ENCODE measurements around the gene MBD3L5. TPM values are rescaled to one million over a fixed set of nuclear protein-coding genes. Genes with fewer than 3 reads are reported as not detected.
"Not testable (repeated sequence)": the region's sequence is repeated elsewhere in the genome, so short reads cannot be mapped to it uniquely, and the experiment has no call there.

MBD3L5 gene
- total RNA-seq (not detected), polyA plus RNA-seq (not detected)
- long read RNA-seq, donor 1, result 0 reads
- long read RNA-seq, donor 2, result 0 reads
- long read RNA-seq, donor 3, result 0 reads

DNA sequence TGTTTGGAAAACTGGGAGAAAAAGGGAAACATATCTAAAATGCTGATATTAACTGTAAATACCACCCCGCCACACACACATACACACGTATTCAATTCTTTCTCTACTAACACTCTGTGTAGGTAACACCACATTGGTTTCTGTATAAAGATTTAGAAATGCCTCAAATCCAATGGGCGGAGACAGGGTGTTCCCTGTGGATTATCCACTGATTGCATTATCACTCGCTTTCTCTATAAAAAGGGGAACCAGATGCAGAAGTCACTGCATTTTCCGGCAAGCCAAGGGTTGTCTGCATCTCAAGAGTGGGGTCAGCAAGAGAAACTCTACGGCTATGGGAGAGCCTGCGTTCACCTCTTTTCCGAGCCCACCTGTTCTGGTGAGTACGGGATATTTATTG is at the start of gene MBD3L5:
Gene MBD3L5 (plus strand): TSS at position 301 of the 400 bp plus-strand sequence. CDS start 34 bp downstream, at position 335.
- ATAC-seq; H3K9me3 ChIP-seq; intact Hi-C loops (cut with DNase I): not testable (repeated sequence)

DNA sequence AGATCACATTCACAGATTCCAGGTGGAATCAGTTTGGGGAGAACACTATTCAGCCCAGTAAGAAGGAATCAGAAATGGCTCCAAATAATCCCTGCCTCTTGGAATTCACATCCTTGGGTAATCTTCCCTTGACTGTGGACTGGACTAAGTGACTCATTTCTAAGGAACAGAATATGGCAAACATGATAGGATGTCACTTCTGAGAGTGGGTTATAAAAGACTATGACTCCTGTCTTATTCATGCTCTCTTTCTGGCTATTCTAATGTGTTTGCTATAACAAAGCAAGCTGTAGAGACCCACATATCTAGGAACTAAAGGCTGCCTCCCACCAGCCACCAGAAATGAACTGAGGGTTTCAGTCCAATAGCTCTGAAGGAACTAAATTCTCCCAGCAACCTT is 46.9 kb upstream of the MBD3L5 start:
- DNase-seq (no peak), ATAC-seq (no peak)
- intact Hi-C loops (cut with DNase I), result no loop called here
- Histone ChIP-seq H3K4me1 (no peaks in the 10 kb centered on the region), H3K27me3 (peaks cover 0 to 4% (median 0%) of the 10 kb centered on the region in 9 donors), H3K9me3 (peaks cover 0 to 38% (median 20%) of the 10 kb centered on the region in 12 donors), H3K4me3 (no peak overlapping the region), H3K36me3 (no peaks in the 10 kb centered on the region), H3K27ac (no peak overlapping the region)
- TF ChIP-seq POLR2A (IDR thresholded peaks at IDR 0.05), result no peak
- TF ChIP-seq, protein P1, sequence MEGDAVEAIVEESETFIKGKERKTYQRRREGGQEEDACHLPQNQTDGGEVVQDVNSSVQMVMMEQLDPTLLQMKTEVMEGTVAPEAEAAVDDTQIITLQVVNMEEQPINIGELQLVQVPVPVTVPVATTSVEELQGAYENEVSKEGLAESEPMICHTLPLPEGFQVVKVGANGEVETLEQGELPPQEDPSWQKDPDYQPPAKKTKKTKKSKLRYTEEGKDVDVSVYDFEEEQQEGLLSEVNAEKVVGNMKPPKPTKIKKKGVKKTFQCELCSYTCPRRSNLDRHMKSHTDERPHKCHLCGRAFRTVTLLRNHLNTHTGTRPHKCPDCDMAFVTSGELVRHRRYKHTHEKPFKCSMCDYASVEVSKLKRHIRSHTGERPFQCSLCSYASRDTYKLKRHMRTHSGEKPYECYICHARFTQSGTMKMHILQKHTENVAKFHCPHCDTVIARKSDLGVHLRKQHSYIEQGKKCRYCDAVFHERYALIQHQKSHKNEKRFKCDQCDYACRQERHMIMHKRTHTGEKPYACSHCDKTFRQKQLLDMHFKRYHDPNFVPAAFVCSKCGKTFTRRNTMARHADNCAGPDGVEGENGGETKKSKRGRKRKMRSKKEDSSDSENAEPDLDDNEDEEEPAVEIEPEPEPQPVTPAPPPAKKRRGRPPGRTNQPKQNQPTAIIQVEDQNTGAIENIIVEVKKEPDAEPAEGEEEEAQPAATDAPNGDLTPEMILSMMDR (IDR thresholded peaks at IDR 0.05), result no peak

More for the DNA sequence above, at the start of gene MBD3L5:
- H3K4me3 ChIP-seq, DNase-seq, H3K4me1 ChIP-seq, H3K36me3 ChIP-seq, H3K27ac ChIP-seq, H3K27me3 ChIP-seq: not testable (repeated sequence)
- WGBS, 4 donors, result no CpG with 5 or more reads among the region's 9 CpGs

DNA sequence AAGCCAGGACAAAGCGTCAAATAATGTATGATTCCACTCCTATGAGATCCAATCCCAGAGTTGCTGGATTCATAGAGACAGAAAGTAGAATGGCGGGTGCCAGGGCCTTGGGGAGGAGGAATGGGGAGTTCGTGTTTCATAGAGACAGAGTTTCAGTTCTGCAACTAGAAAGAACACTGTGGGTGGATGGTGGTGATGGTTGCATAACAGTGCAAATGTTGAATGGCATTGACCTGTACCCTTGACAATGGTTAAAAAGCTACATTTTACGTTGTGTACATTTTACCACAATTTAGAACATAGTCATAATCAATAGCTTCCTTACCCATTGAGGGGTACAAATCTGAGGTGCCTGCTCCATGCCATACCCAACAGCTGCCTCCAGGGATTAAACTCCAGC is 42.5 kb upstream of the MBD3L5 start:
- DNase-seq (no peak), ATAC-seq (no peak)
- TF ChIP-seq, protein P1 (IDR thresholded peaks at IDR 0.05), result no peak
- no peak for TF ChIP-seq POLR2A (IDR thresholded peaks at IDR 0.05)
- WGBS, 4 donors, result 47 to 57% (median 48%) methylated on average over 4 of the region's 4 CpGs
- H3K27me3 ChIP-seq, result peaks cover 0 to 4% (median 0%) of the 10 kb centered on the region in 9 donors
- peaks cover 0 to 36% (median 18%) of the 10 kb centered on the region in 12 donors for H3K9me3 ChIP-seq
- no peak overlapping the region for H3K27ac ChIP-seq
- intact Hi-C loops (cut with DNase I), result no loop called here
- no peaks in the 10 kb centered on the region for H3K4me1 ChIP-seq
- no peak overlapping the region for H3K4me3 ChIP-seq
- H3K36me3 ChIP-seq, result no peaks in the 10 kb centered on the region

DNA sequence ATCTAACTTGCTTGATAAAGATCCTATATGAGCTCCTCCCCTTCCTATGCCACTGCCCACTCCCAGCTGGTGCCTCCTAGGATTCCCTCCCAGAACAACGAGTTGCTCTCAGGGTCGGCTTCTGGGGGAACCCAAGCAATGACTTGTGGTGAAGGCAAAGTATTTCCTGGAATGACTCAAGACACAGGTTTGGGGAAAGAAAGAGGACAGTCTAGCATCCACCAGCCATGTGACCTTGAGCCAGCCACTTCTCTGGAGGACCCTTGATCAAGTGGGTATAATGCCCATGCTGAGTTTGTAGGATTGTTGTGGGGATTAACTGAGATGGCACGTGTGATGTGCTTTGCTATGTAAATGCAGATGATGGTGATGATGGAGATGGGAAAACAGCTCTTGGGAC is 42.1 kb upstream of the MBD3L5 start:
- TF ChIP-seq, protein P1 (IDR thresholded peaks at IDR 0.05), result no peak
- no peak for TF ChIP-seq POLR2A (IDR thresholded peaks at IDR 0.05)
- WGBS, 4 donors, result 42 to 57% (median 51%) methylated on average over 3 of the region's 3 CpGs
- H3K27me3 ChIP-seq, result peaks cover 0 to 4% (median 0%) of the 10 kb centered on the region in 9 donors
- no peak overlapping the region for H3K27ac ChIP-seq
- no peaks in the 10 kb centered on the region for H3K4me1 ChIP-seq
- no peaks in the 10 kb centered on the region for H3K36me3 ChIP-seq
- ATAC-seq (no peak), DNase-seq (no peak)
- H3K4me3 ChIP-seq, result no peak overlapping the region
- intact Hi-C loops (cut with DNase I), result no loop called here
- peaks cover 0 to 33% (median 17%) of the 10 kb centered on the region in 12 donors for H3K9me3 ChIP-seq

DNA sequence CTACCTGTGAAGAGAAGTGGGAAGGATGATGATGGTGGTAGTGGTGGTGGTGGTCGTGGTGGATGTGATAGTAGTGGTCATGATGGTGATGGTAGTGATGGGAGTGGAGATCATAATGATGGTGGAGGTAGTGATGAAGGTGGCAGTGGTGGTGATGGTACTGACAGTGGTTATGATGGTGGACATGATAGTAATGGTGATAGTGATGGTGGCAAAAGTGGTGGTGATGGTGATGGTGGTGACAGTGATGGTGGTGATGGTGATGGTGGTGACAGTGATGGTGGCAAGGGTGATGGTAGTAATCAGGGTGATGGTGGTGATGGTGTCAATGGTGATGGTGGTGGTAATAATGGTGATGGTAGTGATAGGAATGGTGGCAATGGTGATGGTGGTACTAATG is 35.3 kb upstream of the MBD3L5 start:
- Histone ChIP-seq H3K4me1 (peaks cover 0 to 15% (median 0%) of the 10 kb centered on the region in 12 donors), H3K27me3 (no peaks in the 10 kb centered on the region), H3K27ac (no peak overlapping the region), H3K4me3 (no peak overlapping the region), H3K9me3 (no peaks in the 10 kb centered on the region), H3K36me3 (no peaks in the 10 kb centered on the region)
- TF ChIP-seq POLR2A (IDR thresholded peaks at IDR 0.05), result no peak
- TF ChIP-seq, protein P1 (IDR thresholded peaks at IDR 0.05), result no peak
- intact Hi-C loops (cut with DNase I), result no loop called here
- DNase-seq, result no peak
- ATAC-seq, result no peak
- 56 to 74% (median 72%) methylated on average over 1 of the region's 1 CpG for whole genome bisulfite sequencing, 4 donors
